H9 (cell line): ENCODE data around the gene HAT1. TPM values are rescaled to one million over a fixed set of nuclear protein-coding genes. Genes with fewer than 3 reads are reported as not detected.
A peak's percentile ranks its signal among the peaks of the same experiment; 100 is the strongest.

ENCODE experiments used
- DNase-seq: peaks from one replicate; pipeline ENCODE4 v3.0.0-alpha.2; 2017
- H2AFZ ChIP-seq: one replicate; pipeline ENCODE4 v1.6.1; 2013; ENCODE audit warnings: mild to moderate bottlenecking, low read length, control low read depth, moderate library complexity
- H2AK5ac ChIP-seq: 2 replicates; pipeline ENCODE4 v1.6.1; 2013; ENCODE audit warnings: low read length, control low read depth, mixed read lengths; ENCODE audit not compliant: insufficient read length
- H2BK120ac ChIP-seq: one replicate; pipeline ENCODE4 v1.6.1; 2013; ENCODE audit warnings: low read depth, mild to moderate bottlenecking, low read length, control low read depth, inconsistent platforms; ENCODE audit not compliant: poor library complexity, severe bottlenecking
- H2BK12ac ChIP-seq: 2 replicates; pipeline ENCODE4 v1.6.1; 2013; ENCODE audit warnings: low read length, control low read depth, mixed read lengths, low read depth; ENCODE audit not compliant: insufficient read length
- H2BK15ac ChIP-seq: 2 replicates; pipeline ENCODE4 v1.6.1; 2013; ENCODE audit warnings: low read depth, low read length, control low read depth
- H2BK20ac ChIP-seq: one replicate; pipeline ENCODE4 v1.6.1; 2013; ENCODE audit warnings: low read depth, mild to moderate bottlenecking, low read length, control low read depth, inconsistent platforms; ENCODE audit not compliant: poor library complexity, severe bottlenecking
- H2BK5ac ChIP-seq: 2 replicates; pipeline ENCODE4 v1.6.1; 2013; ENCODE audit warnings: low read length, control low read depth, mixed read lengths; ENCODE audit not compliant: insufficient read length
- H3K14ac ChIP-seq: 2 replicates; pipeline ENCODE4 v1.6.1; 2013; ENCODE audit warnings: low read length, control low read depth; ENCODE audit not compliant: insufficient read depth
- H3K18ac ChIP-seq: 2 replicates; pipeline ENCODE4 v1.6.1; 2013; ENCODE audit warnings: low read depth, mild to moderate bottlenecking, mixed read lengths, low read length, control low read depth; ENCODE audit not compliant: insufficient read length
- H3K23ac ChIP-seq: 2 replicates; pipeline ENCODE4 v1.6.1; 2013; ENCODE audit warnings: low read length, control low read depth, mixed read lengths, low read depth; ENCODE audit not compliant: insufficient read length
- H3K23me2 ChIP-seq: 2 replicates; pipeline ENCODE4 v1.6.1; 2013; ENCODE audit warnings: low read depth, mild to moderate bottlenecking, mixed read lengths, low read length, control low read depth; ENCODE audit not compliant: insufficient read length, poor library complexity, severe bottlenecking
- H3K27ac ChIP-seq: 2 replicates; pipeline ENCODE4 v1.5.1; 2013; ENCODE audit warnings: low read length, control low read depth, mixed read lengths, low read depth; ENCODE audit not compliant: insufficient read length
- H3K27me3 ChIP-seq: 2 replicates; pipeline ENCODE4 v1.6.1; 2013; ENCODE audit warnings: low read length, control low read depth, inconsistent platforms; ENCODE audit not compliant: insufficient read depth
- H3K4ac ChIP-seq: 2 replicates; pipeline ENCODE4 v1.6.1; 2013; ENCODE audit warnings: low read depth, mild to moderate bottlenecking, control low read depth, inconsistent platforms, low read length, moderate library complexity
- H3K4me1 ChIP-seq: 2 replicates; pipeline ENCODE4 v1.6.1; 2013; ENCODE audit warnings: low read length, control low read depth, inconsistent platforms; ENCODE audit not compliant: insufficient read depth
- H3K4me2 ChIP-seq: 2 replicates; pipeline ENCODE4 v1.6.1; 2013; ENCODE audit warnings: low read length, control low read depth, mixed read lengths; ENCODE audit not compliant: insufficient read length, insufficient read depth
- H3K56ac ChIP-seq: 2 replicates; pipeline ENCODE4 v1.6.1; 2013; ENCODE audit warnings: low read depth, mild to moderate bottlenecking, mixed read lengths, low read length, control low read depth; ENCODE audit not compliant: insufficient read length
- H3K79me1 ChIP-seq: 2 replicates; pipeline ENCODE4 v1.6.1; 2013; ENCODE audit warnings: low read depth, mild to moderate bottlenecking, moderate library complexity, low read length, control low read depth, inconsistent platforms; ENCODE audit not compliant: insufficient read depth, poor library complexity, severe bottlenecking
- H3K79me2 ChIP-seq: 2 replicates; pipeline ENCODE4 v1.6.1; 2013; ENCODE audit warnings: low read length, control low read depth, inconsistent platforms; ENCODE audit not compliant: insufficient read depth
- H3K9ac ChIP-seq: 2 replicates; pipeline ENCODE4 v1.6.1; 2013; ENCODE audit warnings: low read length, control low read depth, mixed read lengths; ENCODE audit not compliant: insufficient read length; ENCODE audit errors: extremely low read depth
- H3K9me3 ChIP-seq: one replicate; pipeline ENCODE4 v1.6.1; 2013; ENCODE audit warnings: low read depth, low read length, inconsistent platforms; ENCODE audit not compliant: control insufficient read depth
- H3T11ph ChIP-seq: one replicate; pipeline ENCODE4 v1.6.1; 2013; ENCODE audit warnings: mild to moderate bottlenecking, low read length, control low read depth, inconsistent platforms
- H4K20me1 ChIP-seq: one replicate; pipeline ENCODE4 v1.6.1; 2013; ENCODE audit not compliant: control insufficient read depth, insufficient read length, insufficient read depth
- H4K5ac ChIP-seq: 2 replicates; pipeline ENCODE4 v1.6.1; 2013; ENCODE audit warnings: low read depth, mild to moderate bottlenecking, mixed read lengths, low read length, control low read depth; ENCODE audit not compliant: insufficient read length
- H4K8ac ChIP-seq: replicated peaks from 2 replicates; pipeline ENCODE4 v1.6.1; 2013; ENCODE audit warnings: low read length, control low read depth, mixed read lengths, low read depth; ENCODE audit not compliant: insufficient read length
- H4K91ac ChIP-seq: 2 replicates; pipeline ENCODE4 v1.6.1; 2013; ENCODE audit warnings: low read depth, mild to moderate bottlenecking, moderate library complexity, mixed read lengths, low read length, control low read depth; ENCODE audit not compliant: insufficient read length
- H3K27ac Mint-ChIP-seq, 3 experiments: 2 replicates in 2 of 3; 3 replicates in 1 of 3; pipeline ENCODE4 v1.8.0; 2020 to 2021; ENCODE audit warnings: mixed read lengths in 3 of 3, mild to moderate bottlenecking in 1 of 3, moderate library complexity in 1 of 3
- H3K27me3 Mint-ChIP-seq: 2 replicates; pipeline ENCODE4 v1.8.0; 2021; ENCODE audit warnings: low read depth, mild to moderate bottlenecking, moderate library complexity, mixed read lengths
- H3K36me3 Mint-ChIP-seq, 3 experiments: 2 replicates in 2 of 3; 3 replicates in 1 of 3; pipeline ENCODE4 v1.8.0; 2020 to 2021; ENCODE audit warnings: low read depth in 3 of 3, mixed read lengths in 3 of 3; ENCODE audit not compliant: insufficient read depth in 1 of 3
- H3K4me1 Mint-ChIP-seq, 2 experiments: 2 replicates each; pipeline ENCODE4 v1.8.0; 2020; ENCODE audit warnings: mixed read lengths in 2 of 2
- H3K4me3 Mint-ChIP-seq, 2 experiments: 2 replicates in 1 of 2; 3 replicates in 1 of 2; pipeline ENCODE4 v1.8.0; 2020 to 2021; ENCODE audit warnings: mild to moderate bottlenecking in 2 of 2, mixed read lengths in 2 of 2, moderate library complexity in 1 of 2
- H3K9me3 Mint-ChIP-seq, 2 experiments: 2 replicates in 1 of 2; 3 replicates in 1 of 2; pipeline ENCODE4 v1.8.0; 2020; ENCODE audit warnings: mild to moderate bottlenecking in 2 of 2, mixed read lengths in 2 of 2, moderate library complexity in 1 of 2
- CTCF ChIP-seq: fragments of 200-600 bp; sonication (generic); conservative IDR thresholded peaks from 3 replicates; pipeline ENCODE4 v1.8.0; 2021; ENCODE audit warnings: antibody characterized with exemption, mild to moderate bottlenecking
- WGBS: extraction: QIAGEN DNeasy Blood & Tissue Kit; methylation state at CpG from one replicate; pipeline ENCODE4 v1.1.7; 2013; ENCODE audit warnings: missing lambda C conversion rate, low lambda C conversion rate, mixed read lengths; ENCODE audit not compliant: insufficient read length; ENCODE audit errors: extremely low coverage; 5-methylcytosine and 5-hydroxymethylcytosine counted together
- total RNA-seq: library from RNA; stranded (reverse); gene quantifications from 2 replicates; pipeline ENCODE4 v1.2.1, GENCODE V29; 2021

The HAT1 gene
- total RNA-seq, 1 experiment from 2014 or later: 73.0 TPM

GRCh38 chr2:171956135-171956825, 34.0 kb downstream of the HAT1 start:
- no peak overlapping the region for H3K56ac ChIP-seq
- Mint-ChIP-seq H3K4me3 (no peak overlapping the region), H3K27ac (peak overlapping the region in 1 of 3 experiments; percentile 7; a peak in 1 of 7 replicates), H3K27me3 (no peaks in the 10 kb centered on the region), H3K9me3 (no peaks in the 10 kb centered on the region), H3K4me1 (0 out of 4 replicates have a peak, but pooled peaks cover 0 to 3% of the 10 kb centered on the region in 2 experiments), H3K36me3 (peaks cover 2 to 12% (median 10%) of the 10 kb centered on the region in 3 experiments; a peak in 4 of 7 replicates)
- WGBS: no CpG with 5 or more reads among the region's 7 CpGs
- no peaks in the 10 kb centered on the region for H3K79me1 ChIP-seq
- H3K14ac ChIP-seq: no peak overlapping the region
- H2BK5ac ChIP-seq: no peak overlapping the region
- no peak overlapping the region for H3K18ac ChIP-seq
- H3K79me2 ChIP-seq: no peaks in the 10 kb centered on the region
- no peak overlapping the region for H4K8ac ChIP-seq
- no peak overlapping the region for H3T11ph ChIP-seq
- H4K5ac ChIP-seq: no peak overlapping the region
- H2BK12ac ChIP-seq: no peak overlapping the region
- H2BK20ac ChIP-seq: no peak overlapping the region
- no peak overlapping the region for H2BK120ac ChIP-seq
- no peak overlapping the region for H4K91ac ChIP-seq
- no peak overlapping the region for H3K4me2 ChIP-seq
- H2AFZ ChIP-seq: no peak overlapping the region
- H2AK5ac ChIP-seq: no peak overlapping the region
- H3K4ac ChIP-seq: no peak overlapping the region
- no peak overlapping the region for H3K23ac ChIP-seq
- no peak for DNase-seq
- no peaks in the 10 kb centered on the region for H3K4me1 ChIP-seq
- TF ChIP-seq CTCF: no peak
- no peak overlapping the region for H3K27ac ChIP-seq
- no peaks in the 10 kb centered on the region for H3K9me3 ChIP-seq
- H4K20me1 ChIP-seq: no peaks in the 10 kb centered on the region
- H2BK15ac ChIP-seq: no peak overlapping the region
- H3K9ac ChIP-seq: no peak overlapping the region
- no peaks in the 10 kb centered on the region for H3K23me2 ChIP-seq
- H3K27me3 ChIP-seq: no peaks in the 10 kb centered on the region
